DMS53 (cell line): ENCODE results near the gene PDE11A.

Source experiments
- DNase-seq: peaks from one replicate; lab custom pipeline; 2025; lab: John Stamatoyannopoulos, UW

Gene PDE11A

DNA sequence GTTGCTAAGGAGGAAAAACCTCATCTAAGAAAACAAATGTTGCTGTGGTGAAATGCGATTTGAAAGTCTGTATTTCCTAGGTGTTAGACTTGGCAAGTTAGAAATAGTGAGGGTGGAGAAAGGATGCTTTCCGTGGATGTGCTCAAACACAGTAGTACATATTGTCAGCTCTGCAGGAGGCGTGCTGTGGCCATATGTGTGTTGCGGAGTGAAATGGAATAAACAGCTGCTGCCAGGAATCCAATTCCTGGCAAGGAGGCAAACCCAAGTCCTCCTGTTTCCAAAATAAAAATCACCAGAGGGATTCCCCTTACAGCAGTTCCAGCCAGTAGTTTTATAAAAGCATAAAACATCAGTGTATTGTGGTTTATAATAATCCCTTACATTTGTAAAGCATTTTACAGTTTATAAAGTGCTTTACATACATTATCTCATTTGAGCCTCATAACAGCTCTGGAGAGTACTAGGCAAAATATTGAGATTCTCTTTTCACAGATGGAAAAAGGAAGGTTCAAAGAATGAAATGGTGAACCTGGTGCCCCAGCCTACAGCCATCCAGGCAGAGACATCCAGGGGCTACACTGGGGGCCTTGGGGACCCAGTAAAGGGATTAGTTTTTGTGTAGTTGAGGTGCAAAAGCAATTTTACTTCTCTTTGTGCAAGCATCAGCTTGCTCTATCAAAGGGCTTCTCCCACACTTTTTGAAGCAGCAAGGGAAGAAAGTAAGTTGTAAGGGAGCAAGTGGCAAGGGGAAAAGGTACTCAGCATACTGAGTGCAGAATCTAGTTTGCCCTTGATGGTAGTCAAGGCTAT, 474.0 kb downstream of the PDE11A start:
- DNase-seq = no peak

DNA sequence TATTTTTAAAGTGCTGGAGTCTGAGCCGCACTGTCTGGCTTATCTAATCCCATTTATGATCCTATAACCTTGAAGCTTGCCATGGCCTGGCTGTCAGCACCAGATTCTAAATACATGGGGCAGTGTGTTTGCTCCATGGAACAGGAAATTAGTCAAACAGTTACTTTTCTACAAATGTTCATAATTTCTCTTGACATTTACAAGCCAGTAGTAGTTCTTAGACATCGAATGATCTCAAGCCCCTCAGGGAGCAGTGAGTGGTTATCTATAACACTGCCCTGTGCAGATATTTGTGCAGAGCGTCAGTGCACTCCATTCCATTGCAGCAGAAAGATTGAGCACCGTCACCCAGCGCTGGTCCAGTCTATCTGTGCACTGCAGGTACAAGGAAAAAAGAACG, 474.8 kb downstream of the PDE11A start:
- no peak for DNase-seq

DNA sequence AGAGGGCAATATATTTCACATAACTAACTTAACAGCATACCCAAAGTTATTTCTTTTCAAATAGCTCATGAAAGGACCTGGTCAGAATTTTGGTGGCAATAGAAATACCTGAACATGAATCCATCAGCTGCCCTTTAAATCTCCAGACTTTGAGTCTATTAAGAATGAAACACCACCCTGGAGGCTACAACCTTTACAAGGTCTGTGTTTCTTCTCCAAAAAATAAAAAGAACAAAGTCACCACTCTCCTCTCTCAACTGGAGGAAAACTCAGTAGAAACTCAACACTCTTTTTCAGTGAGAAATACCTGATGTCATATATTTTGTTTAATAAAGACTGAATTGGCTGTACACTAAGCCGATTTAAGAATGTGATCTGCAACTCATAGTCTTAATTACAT, 475.7 kb downstream of the PDE11A start:
- DNase-seq = no peak

DNA sequence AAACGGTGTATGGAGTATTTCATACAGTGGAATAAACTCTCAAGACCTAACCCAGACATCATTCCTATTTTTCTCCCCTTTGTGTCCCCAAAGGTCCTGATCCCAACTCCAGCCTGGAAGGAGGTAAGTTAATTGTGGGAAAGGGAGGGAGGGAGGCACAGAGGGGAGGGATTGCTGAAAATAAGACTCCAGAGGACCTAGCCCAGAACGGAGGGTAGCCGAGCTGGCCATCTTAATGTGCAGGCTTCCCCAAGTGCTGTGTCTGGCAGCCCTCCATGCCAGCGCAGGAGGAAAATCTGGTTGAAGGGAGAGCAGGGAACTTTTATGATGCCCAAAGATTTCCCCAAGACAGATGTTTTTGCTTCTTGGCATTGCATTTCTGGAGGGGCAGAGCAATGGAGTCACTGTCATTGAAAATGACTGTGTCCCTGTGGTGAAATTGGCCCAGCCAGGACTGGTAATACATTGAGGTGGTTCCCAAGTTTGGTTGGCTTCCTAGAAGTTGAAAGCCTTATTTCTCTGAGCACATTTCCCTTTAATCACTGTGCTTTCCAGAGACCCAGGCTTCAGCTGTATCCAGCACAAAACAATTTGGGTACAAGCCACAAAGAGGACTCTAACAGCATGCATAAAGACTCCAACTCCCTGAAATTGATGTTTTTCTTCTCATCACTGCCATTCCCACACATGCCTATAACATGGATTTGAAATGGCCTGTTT, 477.3 kb downstream of the PDE11A start:
- no peak for DNase-seq

DNA sequence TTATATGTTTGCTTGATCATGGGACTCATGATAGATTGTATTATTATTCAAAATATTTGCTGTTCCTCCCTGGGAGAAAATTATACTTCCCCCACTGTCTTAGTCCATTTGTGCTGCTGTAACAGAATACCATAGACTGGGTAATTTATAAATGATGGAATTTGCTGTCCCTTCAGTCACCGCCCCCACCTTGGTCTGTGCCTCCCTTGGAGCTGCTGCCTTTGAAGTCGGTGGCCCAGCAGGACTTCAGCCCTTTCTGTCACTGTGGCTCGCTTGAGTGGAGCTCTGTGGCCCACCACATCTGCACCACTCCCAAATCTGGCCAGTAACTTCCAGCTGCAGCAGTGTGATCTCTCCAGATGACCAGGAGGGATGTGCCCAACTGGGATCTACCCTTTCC, 479.2 kb downstream of the PDE11A start:
- no peak for DNase-seq

DNA sequence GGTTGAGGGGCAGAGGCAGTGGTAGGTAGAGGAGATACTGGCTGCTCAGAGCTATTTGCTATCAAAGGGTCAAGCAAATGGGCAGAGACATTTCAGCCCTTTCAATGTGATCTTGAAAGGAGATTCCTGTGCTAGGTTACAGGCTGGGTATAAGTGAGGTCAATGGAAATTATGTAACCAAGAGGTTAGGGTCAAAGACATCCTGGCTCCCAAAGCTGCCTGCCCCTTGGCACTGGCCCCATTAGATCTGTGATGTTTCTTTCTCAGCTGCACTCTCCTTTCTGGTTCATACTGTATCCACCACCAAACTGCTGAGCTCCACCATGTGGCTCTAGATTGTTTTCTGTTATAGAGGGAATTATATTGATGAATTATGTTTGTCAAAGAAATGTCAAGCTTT, 479.6 kb downstream of the PDE11A start:
- no peak for DNase-seq

DNA sequence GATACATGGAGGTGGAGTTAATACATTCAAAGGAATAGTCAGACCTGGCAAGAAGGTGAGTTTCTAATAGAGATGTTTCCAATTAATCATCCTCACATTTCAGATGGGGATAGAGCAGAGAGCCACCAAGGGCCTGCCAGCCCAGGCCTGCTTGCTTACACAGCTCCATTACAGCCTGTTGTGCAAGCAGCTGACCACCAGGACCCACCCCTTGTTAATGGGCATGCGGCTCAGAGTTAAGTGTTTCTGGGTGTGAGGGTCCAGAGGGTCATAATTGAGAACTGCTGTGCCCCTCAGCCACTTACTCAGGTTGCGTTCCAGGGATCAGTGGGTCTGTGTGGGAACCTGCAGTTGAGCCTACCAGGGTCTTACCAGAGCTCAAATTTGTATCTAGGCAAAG, 480.2 kb downstream of the PDE11A start:
- no peak for DNase-seq

DNA sequence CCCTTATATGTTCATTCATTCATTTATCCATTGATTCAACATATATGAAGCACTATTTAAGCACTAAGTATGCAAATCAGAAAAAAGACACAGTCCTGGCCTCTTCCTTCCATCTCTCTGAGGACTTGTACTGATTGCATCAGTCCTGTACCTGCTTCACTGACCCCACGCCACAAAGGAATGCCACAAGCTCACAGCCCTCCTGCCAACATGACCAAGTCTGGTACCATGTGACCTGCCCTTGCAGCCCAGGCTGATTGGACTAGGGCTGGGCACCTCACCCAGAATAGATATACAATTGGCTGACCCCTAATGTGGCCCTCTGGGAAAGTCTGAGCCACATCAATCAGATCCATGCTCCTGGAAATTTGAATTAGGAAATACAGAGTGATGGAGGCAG, 483.4 kb downstream of the PDE11A start:
- DNase-seq = no peak

DNA sequence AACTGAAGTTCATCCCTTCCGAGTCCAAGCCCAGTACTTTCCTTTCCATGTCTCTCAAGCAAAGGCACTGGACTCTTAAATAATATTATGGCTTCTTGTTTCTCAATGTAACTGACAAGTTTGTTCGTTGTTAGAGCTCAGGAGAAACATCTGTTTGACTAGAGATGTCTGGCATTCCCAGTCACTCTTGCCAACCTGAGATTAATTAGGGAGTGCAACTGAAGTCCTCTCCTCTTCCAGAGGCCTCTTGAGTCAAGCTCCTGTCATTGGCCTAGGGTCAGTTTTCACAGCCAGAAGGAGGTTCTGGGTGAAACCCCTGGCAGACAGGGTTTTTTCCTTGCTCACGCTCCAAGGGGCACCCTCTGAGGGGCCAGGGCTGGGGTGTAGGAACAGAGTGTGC, 483.9 kb downstream of the PDE11A start:
- no peak for DNase-seq

DNA sequence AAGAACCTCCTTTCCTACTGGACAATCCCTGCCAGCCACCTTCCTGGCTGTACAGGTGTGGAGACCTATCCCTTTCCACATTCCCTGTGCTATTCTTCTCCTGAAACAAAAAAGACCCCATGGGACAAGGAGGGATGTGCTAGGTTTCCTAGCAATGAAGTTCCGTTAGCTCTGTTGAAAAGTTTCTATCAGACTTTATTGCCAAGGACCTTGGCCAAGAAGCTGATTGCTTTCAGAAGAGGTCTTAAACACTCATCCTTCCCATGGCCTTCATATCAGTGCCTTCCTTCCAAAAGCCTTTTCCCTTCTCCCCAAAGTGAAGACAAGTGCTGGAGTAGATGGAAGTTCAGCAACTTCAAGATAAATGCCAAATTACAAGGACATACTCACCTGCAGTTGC, 485.2 kb downstream of the PDE11A start:
- no peak for DNase-seq

DNA sequence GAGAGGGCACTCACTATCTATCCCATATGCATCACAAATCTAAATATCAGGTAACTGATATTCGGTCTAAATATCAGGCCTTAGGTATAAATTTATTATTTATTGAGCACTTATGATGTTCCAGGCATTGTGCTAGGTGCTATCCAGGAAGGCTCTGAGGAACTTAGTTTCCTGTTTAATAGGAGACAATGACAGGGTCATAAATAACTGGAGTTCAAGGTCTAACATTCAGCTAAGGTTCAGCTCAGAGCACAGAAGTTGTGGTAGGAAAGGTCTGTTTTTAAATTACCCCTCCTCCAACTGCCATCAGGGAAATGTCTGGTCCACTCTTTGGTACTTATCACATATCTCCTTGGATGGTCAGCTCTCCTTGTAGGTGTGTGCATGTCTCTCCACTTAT, 486.4 kb downstream of the PDE11A start:
- no peak for DNase-seq

DNA sequence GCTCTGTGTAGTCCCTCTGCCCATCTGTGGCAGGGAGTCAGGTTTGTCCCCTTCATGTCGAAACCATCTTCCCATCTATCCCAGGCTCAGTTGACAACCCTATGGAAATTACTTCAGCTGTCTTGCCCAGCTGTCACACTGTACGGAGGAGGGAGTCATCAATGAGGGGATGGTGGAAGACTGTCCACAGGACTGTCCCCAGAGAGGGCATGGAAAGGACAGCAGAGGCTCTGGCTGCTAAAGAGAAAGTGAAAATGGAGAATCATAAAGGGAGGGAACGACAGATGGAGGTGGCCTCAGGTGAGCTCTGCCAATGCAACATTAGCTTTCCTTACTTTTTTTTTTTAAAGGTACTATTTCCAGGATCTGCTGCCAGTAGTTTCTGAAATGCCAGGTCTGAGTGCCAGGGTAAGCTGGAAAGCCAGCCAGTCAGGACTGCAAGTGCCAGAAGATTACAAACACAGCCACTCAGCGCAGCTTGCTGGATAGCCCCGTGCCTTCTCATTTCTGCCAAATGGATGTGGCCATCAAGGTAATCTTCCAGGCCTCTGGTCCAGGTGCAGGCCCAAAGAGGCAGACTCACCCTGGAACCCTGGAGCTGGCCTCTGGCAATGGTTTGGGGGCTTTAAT, 487.2 kb downstream of the PDE11A start:
- DNase-seq = no peak

DNA sequence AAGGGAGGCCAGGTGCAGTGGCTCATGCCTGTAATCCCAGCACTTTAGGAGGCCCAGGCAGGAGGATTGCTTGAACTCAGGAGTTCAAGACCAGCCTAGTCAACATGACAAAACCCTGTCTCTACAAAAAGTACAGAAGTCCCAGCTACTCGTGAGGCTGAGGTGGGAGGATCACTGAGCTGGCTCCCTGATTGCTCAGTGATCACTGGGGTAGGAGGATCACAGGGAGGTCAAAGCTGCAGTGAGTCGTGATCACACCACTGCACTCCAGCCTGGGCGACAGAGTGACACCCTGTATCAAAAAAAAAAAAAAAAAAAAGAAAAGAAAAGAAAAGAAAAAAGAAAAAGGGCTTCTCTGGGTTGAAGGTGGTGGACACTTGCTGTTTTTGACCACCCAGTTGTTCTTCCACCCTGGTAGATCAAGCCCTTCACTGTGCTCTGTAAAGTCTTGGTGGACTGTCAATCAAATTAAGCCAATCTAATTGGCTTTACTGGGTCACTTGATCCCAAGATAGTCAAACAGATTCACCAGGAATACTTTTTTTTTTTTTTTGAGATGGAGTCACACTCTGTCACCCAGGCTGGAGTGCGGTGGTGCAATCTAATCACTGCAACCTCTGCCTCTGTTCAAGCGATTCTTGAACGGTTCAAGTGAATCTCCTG, 488.4 kb downstream of the PDE11A start:
- no peak for DNase-seq

DNA sequence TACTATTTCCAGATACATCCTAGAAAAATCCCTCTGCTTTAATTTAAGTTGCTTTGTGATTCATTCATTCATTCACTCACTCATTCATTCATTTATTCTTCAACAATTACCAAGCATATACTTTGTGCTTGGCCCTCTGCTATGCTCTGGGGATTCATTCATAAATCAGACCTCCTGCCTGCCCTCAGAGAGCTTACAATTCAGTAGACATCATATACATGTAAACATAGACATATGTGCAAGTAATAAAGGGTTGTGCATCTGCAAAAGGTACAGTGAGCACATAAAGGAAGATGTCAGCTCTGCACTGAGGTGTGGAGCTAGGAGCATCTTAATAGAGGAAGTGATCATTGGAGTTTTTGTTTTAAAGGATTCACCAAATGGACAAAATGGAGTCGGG, 490.6 kb downstream of the PDE11A start:
- DNase-seq = no peak

DNA sequence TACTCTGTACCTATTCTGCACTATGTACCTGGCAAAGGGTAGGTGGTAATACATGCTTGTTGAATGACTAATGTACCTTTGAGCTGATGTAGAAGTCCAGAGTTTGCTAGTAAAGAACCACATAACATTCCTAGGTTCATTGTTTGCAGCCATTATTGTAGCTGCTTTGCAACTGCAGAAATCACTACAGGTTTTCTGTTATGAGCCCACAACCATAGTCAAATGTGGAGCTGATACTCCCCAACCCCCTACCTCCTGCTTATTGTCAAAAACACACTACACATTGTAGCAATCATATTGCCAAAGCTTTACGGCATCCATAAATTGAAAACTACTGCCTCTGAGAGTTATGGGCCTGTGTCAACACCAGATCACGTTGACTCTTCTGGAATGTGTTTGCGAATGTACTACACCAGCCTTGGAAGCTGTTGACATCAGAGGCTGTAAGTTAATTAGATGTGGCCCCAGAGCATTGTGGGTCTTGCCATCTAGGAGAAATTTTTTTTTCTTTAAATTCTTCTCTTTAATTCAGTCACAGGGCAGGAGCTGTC, 493.0 kb downstream of the PDE11A start:
- DNase-seq = no peak

DNA sequence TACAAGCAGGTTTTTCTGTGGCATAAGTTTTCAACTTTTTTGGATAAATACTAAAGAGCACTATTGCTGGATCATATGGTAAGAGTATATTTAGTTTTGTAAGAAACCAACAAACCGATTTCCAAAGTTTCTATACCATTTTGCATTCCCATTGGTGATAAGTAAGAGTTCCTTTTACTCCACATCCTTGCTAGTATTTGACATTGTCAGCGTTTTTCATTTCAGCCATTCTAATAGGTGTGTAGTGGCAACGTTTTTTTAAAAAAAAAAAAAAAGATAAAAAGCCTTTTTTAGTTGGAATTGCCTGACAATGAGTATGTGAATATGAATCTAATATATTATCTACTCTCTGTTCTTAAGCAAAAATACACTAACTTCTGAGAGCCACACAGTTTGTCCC, 494.1 kb downstream of the PDE11A start:
- no peak for DNase-seq

DNA sequence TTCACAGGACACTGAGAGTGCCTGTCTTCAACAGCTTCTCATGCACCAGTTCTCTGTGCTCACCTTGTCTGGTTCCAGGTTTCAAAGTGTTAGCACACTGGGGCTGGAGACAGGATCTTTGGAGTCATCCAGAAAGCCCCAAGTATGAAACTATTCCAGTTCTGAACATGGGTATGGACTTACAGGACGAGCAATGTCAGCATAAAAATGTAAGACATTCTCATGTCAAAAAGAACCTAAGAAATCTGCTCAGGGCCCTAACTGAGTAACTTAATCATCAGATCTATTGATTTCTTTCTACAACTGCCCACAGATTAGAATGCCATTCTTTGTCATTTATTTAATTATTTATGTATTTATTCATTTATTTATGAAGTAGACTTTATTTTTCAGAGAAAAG, 495.5 kb downstream of the PDE11A start:
- no peak for DNase-seq

DNA sequence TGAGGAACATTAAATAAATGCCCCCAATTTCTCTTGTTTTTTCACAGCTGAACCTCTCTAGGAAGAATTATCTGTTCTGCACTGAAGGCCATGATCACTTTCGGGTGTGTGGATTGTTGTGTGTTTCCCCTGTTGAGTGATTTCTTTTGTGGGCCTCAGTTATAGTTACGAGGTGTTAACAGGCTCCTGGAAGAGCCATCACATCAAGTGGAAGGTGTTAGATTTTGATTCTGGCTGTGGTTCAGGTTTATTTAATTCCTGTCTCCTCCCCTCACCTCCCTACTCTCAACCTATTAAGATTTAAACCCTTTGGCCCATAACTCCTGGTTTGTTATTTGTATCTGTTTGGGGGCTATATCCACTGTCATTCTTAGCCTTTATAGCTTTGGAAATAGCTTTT, 497.2 kb downstream of the PDE11A start:
- no peak for DNase-seq

DNA sequence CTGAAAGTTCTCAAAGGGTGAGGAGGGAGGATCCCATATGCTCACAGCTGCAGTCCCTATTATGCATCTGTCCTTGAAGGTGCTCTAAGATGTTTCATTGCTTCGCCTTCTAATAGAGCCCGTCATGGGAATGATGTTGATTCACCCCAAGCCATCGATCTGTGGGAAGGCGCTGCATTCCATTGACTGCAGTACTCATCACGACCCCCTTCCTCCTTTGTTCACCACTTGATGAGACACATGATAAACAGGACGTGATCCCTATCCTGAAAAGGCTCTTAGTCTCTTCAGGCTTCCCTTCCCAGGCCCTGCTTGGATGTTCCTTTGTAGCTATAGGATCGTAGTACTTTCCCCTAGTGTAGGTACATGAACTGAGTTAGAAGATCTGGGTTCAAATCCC, 498.2 kb downstream of the PDE11A start:
- no peak for DNase-seq
